ENCODE results near the gene MAP3K7CL. TPM values are rescaled to one million over a fixed set of nuclear protein-coding genes. Genes with fewer than 3 reads are reported as not detected.

Gene MAP3K7CL
- total and polyA plus RNA-seq, 2 experiments from 2014 or later = 0.59 TPM; not detected in 1

DNA sequence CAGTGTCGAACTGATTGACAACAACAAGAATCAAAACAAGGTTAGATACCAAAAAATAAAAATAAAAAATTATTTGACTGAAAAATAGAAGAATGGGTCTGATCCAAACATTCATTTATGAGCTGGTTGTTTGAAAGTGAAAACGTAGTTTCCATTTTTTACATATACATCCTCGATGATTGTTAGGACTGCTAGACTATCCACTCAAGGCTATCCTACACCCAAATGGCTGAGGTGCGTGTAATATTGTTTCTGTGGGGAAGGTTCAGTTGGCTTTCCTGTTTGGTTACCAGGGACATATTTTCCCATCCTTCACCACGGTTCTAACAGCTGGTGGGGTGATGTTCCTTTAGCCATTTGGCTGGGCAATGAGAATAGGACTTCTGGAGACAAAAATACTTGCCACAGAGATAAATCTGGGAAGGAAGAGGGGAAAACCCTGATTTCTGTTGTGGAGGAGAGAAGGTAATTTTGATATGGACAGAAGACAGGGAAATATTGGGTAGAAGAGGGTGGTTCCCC is 66.3 kb downstream of the MAP3K7CL start:
- H3K27ac ChIP-seq = peak overlapping the region; percentile 90
- no peaks in the 10 kb centered on the region for H3K27me3 ChIP-seq
- H3K36me3 ChIP-seq (replicated peaks; ENCODE audit: insufficient read depth, low read depth) = no peaks in the 10 kb centered on the region
- 92% methylated on average over 5 of the region's 5 CpGs for WGBS (ENCODE audit: low lambda C conversion rate, missing lambda C conversion rate)
- no peaks in the 10 kb centered on the region for H3K9me2 ChIP-seq (replicated peaks; ENCODE audit: insufficient read depth)
- H4K20me1 ChIP-seq (ENCODE audit: insufficient read depth, poor library complexity, severe bottlenecking) = no peaks in the 10 kb centered on the region
- TF ChIP-seq, protein P1, sequence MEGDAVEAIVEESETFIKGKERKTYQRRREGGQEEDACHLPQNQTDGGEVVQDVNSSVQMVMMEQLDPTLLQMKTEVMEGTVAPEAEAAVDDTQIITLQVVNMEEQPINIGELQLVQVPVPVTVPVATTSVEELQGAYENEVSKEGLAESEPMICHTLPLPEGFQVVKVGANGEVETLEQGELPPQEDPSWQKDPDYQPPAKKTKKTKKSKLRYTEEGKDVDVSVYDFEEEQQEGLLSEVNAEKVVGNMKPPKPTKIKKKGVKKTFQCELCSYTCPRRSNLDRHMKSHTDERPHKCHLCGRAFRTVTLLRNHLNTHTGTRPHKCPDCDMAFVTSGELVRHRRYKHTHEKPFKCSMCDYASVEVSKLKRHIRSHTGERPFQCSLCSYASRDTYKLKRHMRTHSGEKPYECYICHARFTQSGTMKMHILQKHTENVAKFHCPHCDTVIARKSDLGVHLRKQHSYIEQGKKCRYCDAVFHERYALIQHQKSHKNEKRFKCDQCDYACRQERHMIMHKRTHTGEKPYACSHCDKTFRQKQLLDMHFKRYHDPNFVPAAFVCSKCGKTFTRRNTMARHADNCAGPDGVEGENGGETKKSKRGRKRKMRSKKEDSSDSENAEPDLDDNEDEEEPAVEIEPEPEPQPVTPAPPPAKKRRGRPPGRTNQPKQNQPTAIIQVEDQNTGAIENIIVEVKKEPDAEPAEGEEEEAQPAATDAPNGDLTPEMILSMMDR (IDR thresholded peaks at IDR 0.05; ENCODE audit: poor library complexity) = no peak
- no peak for TF ChIP-seq EZH2phosphoT487 (IDR thresholded peaks at IDR 0.05; ENCODE audit: low read depth, severe bottlenecking, unreplicated experiment)
- no peak for TF ChIP-seq EZH2 (IDR thresholded peaks at IDR 0.05; ENCODE audit: borderline replicate concordance)
- H3K4me2 ChIP-seq = peak overlapping the region; percentile 58
- no peaks in the 10 kb centered on the region for H3K9me3 ChIP-seq (ENCODE audit: low read depth)
- no peak for DNase-seq (ENCODE audit: low spot score)
- no peak overlapping the region for H2AFZ ChIP-seq
- H3K79me2 ChIP-seq = no peaks in the 10 kb centered on the region
- no peak overlapping the region for H3K4me3 ChIP-seq
- H3K4me1 ChIP-seq (ENCODE audit: insufficient read depth) = peaks cover 19% of the 10 kb centered on the region

DNA sequence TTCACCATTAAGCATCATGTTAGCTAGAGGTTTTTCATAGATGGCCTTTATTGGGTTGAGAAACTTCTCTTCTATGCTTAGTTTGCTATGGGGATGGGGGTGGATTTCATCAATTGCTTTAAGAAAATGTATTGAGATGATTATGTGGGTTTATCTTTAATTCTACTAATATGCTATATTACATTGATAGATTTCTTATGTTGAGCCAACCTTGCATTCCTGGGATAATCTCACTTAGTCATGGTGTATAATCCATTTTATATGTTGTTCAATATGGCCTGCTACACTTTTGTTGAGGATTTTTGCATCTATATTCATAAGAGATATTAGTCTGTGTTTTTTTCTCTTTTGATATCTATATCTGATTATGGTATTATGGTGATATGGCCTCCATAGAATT is 70.7 kb downstream of the MAP3K7CL start:
- Histone ChIP-seq H3K27ac (no peak overlapping the region), H3K9me2 (replicated peaks; ENCODE audit: insufficient read depth) (no peaks in the 10 kb centered on the region)
- TF ChIP-seq EZH2phosphoT487 (IDR thresholded peaks at IDR 0.05; ENCODE audit: low read depth, severe bottlenecking, unreplicated experiment) (no peak), EZH2 (IDR thresholded peaks at IDR 0.05; ENCODE audit: borderline replicate concordance) (no peak)
- TF ChIP-seq, protein P1 (IDR thresholded peaks at IDR 0.05; ENCODE audit: poor library complexity) = no peak

DNA sequence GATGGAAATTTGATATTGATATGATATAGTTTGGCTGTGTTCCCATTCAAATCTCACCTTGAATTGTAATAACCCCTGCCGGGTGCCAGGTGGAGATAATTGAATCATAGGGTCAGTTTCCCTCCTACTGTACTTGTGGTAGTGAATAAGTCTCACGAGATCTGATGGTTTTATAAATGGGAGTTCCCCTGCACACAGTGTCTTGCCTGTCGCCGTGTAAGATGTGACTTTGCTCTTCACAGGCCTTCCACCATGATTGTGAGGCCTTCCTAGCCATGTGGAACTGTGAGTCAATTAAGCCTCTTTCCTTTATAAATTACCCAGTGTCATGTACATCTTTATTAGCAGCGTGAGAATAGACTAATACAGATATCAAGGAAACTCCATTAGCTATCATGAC is 74.6 kb downstream of the MAP3K7CL start:
- Histone ChIP-seq H2AFZ (no peak overlapping the region), H3K27me3 (no peaks in the 10 kb centered on the region), H3K36me3 (replicated peaks; ENCODE audit: insufficient read depth, low read depth) (no peaks in the 10 kb centered on the region), H3K4me3 (no peak overlapping the region), H3K9me3 (ENCODE audit: low read depth) (no peaks in the 10 kb centered on the region), H3K27ac (no peak overlapping the region), H4K20me1 (ENCODE audit: insufficient read depth, poor library complexity, severe bottlenecking) (no peaks in the 10 kb centered on the region), H3K9me2 (replicated peaks; ENCODE audit: insufficient read depth) (no peaks in the 10 kb centered on the region), H3K4me2 (no peak overlapping the region), H3K79me2 (no peaks in the 10 kb centered on the region), H3K4me1 (ENCODE audit: insufficient read depth) (no peaks in the 10 kb centered on the region)
- no peak for DNase-seq (ENCODE audit: low spot score)
- 95% methylated on average over 5 of the region's 5 CpGs for WGBS (ENCODE audit: low lambda C conversion rate, missing lambda C conversion rate)
- TF ChIP-seq, protein P1 (IDR thresholded peaks at IDR 0.05; ENCODE audit: poor library complexity) = no peak
- TF ChIP-seq EZH2phosphoT487 (IDR thresholded peaks at IDR 0.05; ENCODE audit: low read depth, severe bottlenecking, unreplicated experiment) = no peak
- no peak for TF ChIP-seq EZH2 (IDR thresholded peaks at IDR 0.05; ENCODE audit: borderline replicate concordance)

More for the DNA sequence above, 70.7 kb downstream of the MAP3K7CL start:
- Histone ChIP-seq H3K4me1 (ENCODE audit: insufficient read depth) (peaks cover 4% of the 10 kb centered on the region), H4K20me1 (ENCODE audit: insufficient read depth, poor library complexity, severe bottlenecking) (no peaks in the 10 kb centered on the region), H3K36me3 (replicated peaks; ENCODE audit: insufficient read depth, low read depth) (no peaks in the 10 kb centered on the region), H3K4me3 (no peak overlapping the region), H2AFZ (no peak overlapping the region), H3K27me3 (no peaks in the 10 kb centered on the region), H3K9me3 (ENCODE audit: low read depth) (no peaks in the 10 kb centered on the region), H3K79me2 (no peaks in the 10 kb centered on the region), H3K4me2 (no peak overlapping the region)
- DNase-seq (ENCODE audit: low spot score) = no peak

DNA sequence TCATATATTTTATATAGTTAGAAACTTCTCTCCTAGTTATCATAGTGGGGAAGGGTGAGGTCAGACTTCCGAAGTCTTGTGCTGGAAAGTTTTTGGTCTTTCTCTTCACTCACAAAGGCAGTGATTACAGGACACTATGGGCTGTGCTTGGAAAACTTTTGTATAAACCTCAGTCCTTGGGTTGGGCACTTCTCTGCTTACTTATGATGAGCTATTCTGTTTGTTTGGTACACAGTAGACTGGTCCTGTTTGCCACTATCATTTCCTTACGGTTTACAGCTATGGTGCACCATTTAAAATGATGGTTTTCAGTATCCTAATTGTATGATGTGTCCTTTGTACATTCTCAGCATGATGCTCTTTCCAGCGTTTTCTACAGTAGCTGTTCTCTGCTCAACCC is 75.5 kb downstream of the MAP3K7CL start:
- Histone ChIP-seq H3K4me3 (no peak overlapping the region), H3K36me3 (replicated peaks; ENCODE audit: insufficient read depth, low read depth) (no peaks in the 10 kb centered on the region), H3K4me1 (ENCODE audit: insufficient read depth) (no peaks in the 10 kb centered on the region), H3K9me3 (ENCODE audit: low read depth) (no peaks in the 10 kb centered on the region), H3K79me2 (no peaks in the 10 kb centered on the region), H3K9me2 (replicated peaks; ENCODE audit: insufficient read depth) (no peaks in the 10 kb centered on the region), H3K27ac (no peak overlapping the region), H2AFZ (no peak overlapping the region), H3K27me3 (no peaks in the 10 kb centered on the region), H3K4me2 (no peak overlapping the region), H4K20me1 (ENCODE audit: insufficient read depth, poor library complexity, severe bottlenecking) (no peaks in the 10 kb centered on the region)
- TF ChIP-seq EZH2 (IDR thresholded peaks at IDR 0.05; ENCODE audit: borderline replicate concordance) = no peak
- no peak for DNase-seq (ENCODE audit: low spot score)
- 87% methylated on average over 3 of the region's 3 CpGs for WGBS (ENCODE audit: low lambda C conversion rate, missing lambda C conversion rate)
